NCI-H1694 treated with DMSO at 0.1 percent for 48 hours (cell line): ENCODE results near the gene DAND5.

Experiments
- DNase-seq: peaks from one replicate; lab custom pipeline; 2025; lab: John Stamatoyannopoulos, UW

DAND5 gene

GRCh38 chr19:13022859-13023636 lies 53.7 kb downstream of the DAND5 start:
- peak; percentile 87 for DNase-seq

GRCh38 chr19:13023656-13024055 lies 54.3 kb downstream of the DAND5 start:
- peak; percentile 60 for DNase-seq
